LNCaP clone FGC (cell line): Measurements from ENCODE around the gene SAA2.

Experiments used
- DNase-seq: peaks from one replicate; pipeline ENCODE4 v3.0.0-alpha.2; 2011; ENCODE audit warnings: low read depth
- H3K4me3 ChIP-seq: 2 replicates; pipeline ENCODE4 v1.5.1; 2011; ENCODE audit warnings: mild to moderate bottlenecking, low read depth, low read length, control low read depth
- TF ChIP-seq, protein P1 (sequence below): IDR thresholded peaks from 2 replicates; pipeline ENCODE4 v1.5.1; 2012; ENCODE audit warnings: mild to moderate bottlenecking; ENCODE audit not compliant: control insufficient read depth, insufficient read depth; ENCODE audit errors: extremely low read depth

The SAA2 gene

DNA sequence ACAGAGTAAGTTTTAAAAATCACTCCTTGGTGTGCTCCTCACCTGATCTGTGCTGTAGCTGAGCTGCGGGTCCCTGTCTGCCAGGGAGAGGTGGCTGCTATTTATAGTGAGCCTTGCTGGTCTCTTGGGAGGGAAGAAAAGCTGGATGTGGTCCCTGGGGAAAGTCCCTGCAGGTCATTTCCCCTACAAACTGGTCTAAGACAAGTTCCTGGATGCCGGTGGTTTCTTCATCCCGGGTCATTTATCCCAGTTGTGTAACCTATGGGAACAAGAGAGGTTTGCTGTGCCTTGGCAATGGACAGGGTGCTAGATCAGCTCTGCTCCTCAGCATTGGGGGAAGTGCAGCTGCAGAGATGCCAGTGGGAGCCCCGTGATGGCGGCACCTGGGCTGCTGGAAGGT lies at the start of gene SAA2:
TSS of gene SAA2 (minus strand) at position 108 of the 400 bp plus-strand sequence. CDS start 657 bp downstream, outside the sequence.
- no peak within 1 kb of the TSS for H3K4me3 ChIP-seq
- DNase-seq = no peak
- TF ChIP-seq, protein P1, sequence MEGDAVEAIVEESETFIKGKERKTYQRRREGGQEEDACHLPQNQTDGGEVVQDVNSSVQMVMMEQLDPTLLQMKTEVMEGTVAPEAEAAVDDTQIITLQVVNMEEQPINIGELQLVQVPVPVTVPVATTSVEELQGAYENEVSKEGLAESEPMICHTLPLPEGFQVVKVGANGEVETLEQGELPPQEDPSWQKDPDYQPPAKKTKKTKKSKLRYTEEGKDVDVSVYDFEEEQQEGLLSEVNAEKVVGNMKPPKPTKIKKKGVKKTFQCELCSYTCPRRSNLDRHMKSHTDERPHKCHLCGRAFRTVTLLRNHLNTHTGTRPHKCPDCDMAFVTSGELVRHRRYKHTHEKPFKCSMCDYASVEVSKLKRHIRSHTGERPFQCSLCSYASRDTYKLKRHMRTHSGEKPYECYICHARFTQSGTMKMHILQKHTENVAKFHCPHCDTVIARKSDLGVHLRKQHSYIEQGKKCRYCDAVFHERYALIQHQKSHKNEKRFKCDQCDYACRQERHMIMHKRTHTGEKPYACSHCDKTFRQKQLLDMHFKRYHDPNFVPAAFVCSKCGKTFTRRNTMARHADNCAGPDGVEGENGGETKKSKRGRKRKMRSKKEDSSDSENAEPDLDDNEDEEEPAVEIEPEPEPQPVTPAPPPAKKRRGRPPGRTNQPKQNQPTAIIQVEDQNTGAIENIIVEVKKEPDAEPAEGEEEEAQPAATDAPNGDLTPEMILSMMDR = no peak

DNA sequence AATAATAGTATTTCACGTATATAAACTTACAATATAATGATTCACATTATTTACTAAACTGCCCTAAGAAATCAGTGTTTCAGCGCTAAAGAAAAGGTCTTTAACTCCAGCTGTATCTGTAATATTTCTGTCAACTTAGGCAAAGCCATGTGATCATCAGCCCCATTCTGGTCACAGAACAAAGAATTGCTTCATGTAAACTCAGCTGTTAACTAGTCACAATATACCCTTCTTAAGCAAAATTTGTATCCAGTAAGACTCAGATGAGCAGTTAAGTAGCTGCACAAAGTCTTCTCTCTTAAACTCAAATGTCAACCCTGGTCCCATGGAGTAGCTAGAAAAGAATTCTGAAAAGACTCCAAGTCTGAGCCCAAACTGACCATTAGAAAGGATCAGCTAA lies 46.8 kb upstream of the SAA2 start:
- DNase-seq = no peak
- no peak overlapping the region for H3K4me3 ChIP-seq
- TF ChIP-seq, protein P1 = no peak

DNA sequence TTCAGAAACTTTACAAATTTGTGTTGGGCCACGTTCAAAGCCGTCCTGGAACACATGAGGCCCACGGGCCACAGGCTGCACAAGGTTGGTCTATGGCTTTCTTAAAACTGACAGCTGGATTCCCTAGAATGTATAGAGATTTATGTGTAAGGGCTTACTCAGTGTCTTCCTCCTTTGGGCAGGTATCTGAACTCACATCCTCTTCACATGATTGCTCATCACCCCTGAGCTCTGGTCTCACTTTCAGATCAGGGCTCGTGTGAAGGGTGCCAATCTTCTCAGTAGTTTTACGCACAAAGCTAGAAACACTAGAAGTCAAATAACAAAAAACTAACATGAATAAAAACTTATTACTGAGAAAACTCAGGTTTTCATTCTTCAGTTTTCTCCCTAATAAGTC lies 46.4 kb upstream of the SAA2 start:
- no peak overlapping the region for H3K4me3 ChIP-seq
- TF ChIP-seq, protein P1 = no peak
- DNase-seq = no peak

DNA sequence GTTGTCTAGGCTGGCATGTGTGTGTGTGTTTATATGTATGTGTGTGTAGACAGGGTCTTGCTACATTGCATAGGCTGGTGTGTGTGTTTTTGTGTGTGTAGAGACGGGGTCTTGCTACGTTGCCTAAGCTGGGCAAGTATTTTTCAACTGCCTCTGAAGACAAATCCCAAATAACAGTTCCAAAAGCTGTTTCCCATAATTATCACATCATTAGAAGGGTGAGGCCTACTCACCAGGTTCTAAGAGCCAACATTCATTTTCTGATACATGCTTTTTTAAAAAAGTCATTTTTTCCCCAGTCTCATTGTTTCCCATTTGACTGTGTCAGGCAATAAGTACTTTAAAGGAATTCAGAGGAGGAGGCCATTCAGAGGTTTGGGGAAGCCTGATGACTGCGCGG lies 40.4 kb upstream of the SAA2 start:
- H3K4me3 ChIP-seq = no peak overlapping the region
- DNase-seq = no peak
- TF ChIP-seq, protein P1 = no peak

DNA sequence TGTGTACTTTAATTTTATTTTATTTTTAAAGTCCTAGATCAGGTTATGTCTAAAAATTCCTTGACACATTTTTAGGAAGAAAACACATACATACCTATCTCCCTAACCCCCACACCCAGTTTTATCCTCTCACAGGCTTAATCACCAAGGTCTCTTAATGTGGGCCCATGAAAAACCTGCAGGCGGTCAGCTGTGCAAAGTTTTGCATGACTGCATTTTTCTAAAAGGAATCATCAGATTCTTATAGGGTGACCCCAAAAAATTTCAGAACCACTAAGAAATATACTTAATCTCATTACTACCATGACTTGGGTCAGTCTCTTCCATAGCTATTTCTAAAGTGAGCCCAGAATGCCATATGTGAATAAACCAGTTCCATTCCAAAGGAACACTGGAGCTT lies 37.4 kb upstream of the SAA2 start:
- TF ChIP-seq, protein P1 = no peak
- H3K4me3 ChIP-seq = no peak overlapping the region
- DNase-seq = no peak

DNA sequence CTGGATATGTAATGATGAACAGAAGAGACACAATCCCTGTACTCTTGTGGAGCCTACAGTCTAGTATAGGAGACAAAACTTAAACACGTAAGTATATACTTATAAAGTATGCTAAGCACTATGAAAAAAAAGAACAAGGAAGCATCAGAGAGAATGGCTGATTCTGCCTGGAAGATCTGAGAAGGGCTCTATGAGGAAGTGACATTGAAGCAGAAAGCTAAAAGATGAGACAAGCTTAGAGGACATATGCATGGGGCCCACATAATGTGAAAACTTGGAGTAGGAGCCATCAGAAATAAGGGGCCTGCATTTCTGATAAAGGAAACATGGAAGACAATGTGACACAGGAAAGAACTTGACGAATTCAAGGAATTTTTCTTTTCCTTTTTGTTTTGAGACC lies 34.2 kb upstream of the SAA2 start:
- H3K4me3 ChIP-seq = no peak overlapping the region
- TF ChIP-seq, protein P1 = no peak
- DNase-seq = no peak

DNA sequence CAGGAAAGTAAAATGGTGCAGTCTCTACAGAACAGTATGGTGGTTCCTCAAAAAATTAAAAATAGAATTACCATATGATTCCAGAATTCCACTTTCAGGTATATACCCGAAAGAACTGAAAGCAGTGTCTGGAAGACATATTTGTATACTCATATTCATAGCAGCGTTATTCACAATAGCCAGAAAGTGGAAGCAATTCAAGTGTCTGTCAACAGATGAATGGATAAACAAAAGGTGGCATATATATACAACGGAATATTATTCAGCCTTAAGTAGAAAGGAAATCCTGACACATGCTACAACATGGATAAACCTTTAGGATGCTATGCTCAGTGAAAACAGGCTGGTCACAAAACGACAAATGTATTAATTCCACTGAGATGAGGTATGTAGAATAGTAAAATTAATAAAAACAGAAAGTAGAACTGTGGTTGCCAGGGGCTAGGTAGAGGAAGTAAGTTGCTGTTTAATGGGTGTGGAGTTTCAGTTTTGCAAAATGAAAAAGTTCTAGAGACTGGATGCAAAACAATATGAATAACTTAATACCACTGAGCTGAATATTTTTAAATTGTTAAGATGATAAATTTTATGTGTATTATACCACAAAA lies 32.1 kb upstream of the SAA2 start:
- DNase-seq = no peak
- TF ChIP-seq, protein P1 = no peak
- H3K4me3 ChIP-seq = no peak overlapping the region
